GM12874 (cell line): ENCODE results near the gene FAM163A.

Experiments
- CTCF ChIP-seq: IDR thresholded peaks from 2 replicates; pipeline ENCODE4 v1.5.1; 2011; ENCODE audit warnings: low read depth, mild to moderate bottlenecking, control low read depth, low read length, moderate library complexity; ENCODE audit not compliant: insufficient read depth

The FAM163A gene

GRCh38 chr1:179794146-179794545 is 51.1 kb downstream of the FAM163A start:
- no peak for TF ChIP-seq CTCF

- TF ChIP-seq CTCF: no peak
Observed at GRCh38 chr1:179794669-179795068, 51.6 kb downstream of the FAM163A start.

GRCh38 chr1:179798213-179798863 is 55.2 kb downstream of the FAM163A start:
- TF ChIP-seq CTCF: no peak

GRCh38 chr1:179798864-179799516 is 55.9 kb downstream of the FAM163A start:
- TF ChIP-seq CTCF: no peak

GRCh38 chr1:179800481-179800880 is 57.4 kb downstream of the FAM163A start:
- TF ChIP-seq CTCF: no peak

GRCh38 chr1:179803104-179803503 is 60.0 kb downstream of the FAM163A start:
- TF ChIP-seq CTCF: no peak

- no peak for TF ChIP-seq CTCF
Observed at GRCh38 chr1:179803918-179804317, 60.8 kb downstream of the FAM163A start.
